ENCODE data around the gene USP21. TPM values are rescaled to one million over a fixed set of nuclear protein-coding genes. Genes with fewer than 3 reads are reported as not detected.

USP21 gene
- total and polyA plus RNA-seq, 2 of the 4 experiments (the other 2 are of a cell fraction): 6.3 to 23.8 TPM

GRCh38 chr1:161165742-161166668 is 6.7 kb downstream of the USP21 start, which contains the start of gene PPOX:
Gene PPOX (plus strand): TSS chr1:161166426. CDS start chr1:161166848, 422 bp downstream.
- Histone ChIP-seq H3K56ac (ENCODE audit: extremely low read depth, insufficient read depth, low read length) (peak within 1 kb of the TSS; percentile 63), H3K9me3 (ENCODE audit: control insufficient read depth, insufficient read depth, low read length) (no peaks in the 10 kb centered on the region), H3K14ac (replicated peaks; ENCODE audit: low read depth, low read length) (peak within 1 kb of the TSS; percentile 68), H2AFZ (replicated peaks; ENCODE audit: low read length, poor library complexity) (peak within 1 kb of the TSS; percentile 95), H4K20me1 (ENCODE audit: insufficient read depth, low read length) (no peaks in the 10 kb centered on the region), H2BK120ac (ENCODE audit: low read depth, low read length) (no peak within 1 kb of the TSS), H3K79me1 (ENCODE audit: low read depth in 1 of 2, low read length in 2 of 2) (peaks cover 9 to 19% of the 10 kb centered on the region in 2 experiments; a peak in 3 of 4 replicates), H3K36me3 (ENCODE audit: control insufficient read depth, insufficient read depth, low read length) (peaks cover 35% of the 10 kb centered on the region), H3K23ac (ENCODE audit: low read depth, low read length) (no peak within 1 kb of the TSS), H4K8ac (ENCODE audit: low read depth in 2 of 2, low read length in 2 of 2) (peak within 1 kb of the TSS; percentile 24 to 88; a peak in 3 of 4 replicates), H3K4ac (ENCODE audit: low read depth, low read length) (peak within 1 kb of the TSS; percentile 55), H2BK20ac (ENCODE audit: low read depth, low read length) (no peak within 1 kb of the TSS), H3K4me1 (ENCODE audit: control insufficient read depth, insufficient read depth, low read length) (peaks cover 2% of the 10 kb centered on the region; the same call in 1 of the 2 replicates), H3K27ac (ENCODE audit: insufficient read depth, low read length) (peak within 1 kb of the TSS; percentile 52), H3K4me3 (ENCODE audit: insufficient read depth, low read depth, low read length) (peak within 1 kb of the TSS; percentile 72), H2BK5ac (ENCODE audit: low read depth, low read length, poor library complexity, severe bottlenecking) (peak within 1 kb of the TSS; percentile 36), H3K9ac (ENCODE audit: low read depth, low read length) (peak within 1 kb of the TSS; percentile 72), H3K9me1 (ENCODE audit: insufficient read depth, low read length) (peaks cover 6% of the 10 kb centered on the region; the same call in 1 of the 2 replicates), H4K91ac (ENCODE audit: insufficient read depth, low read depth, low read length) (no peak within 1 kb of the TSS), H3K4me2 (ENCODE audit: low read depth, low read length) (peak within 1 kb of the TSS; percentile 89), H2AK5ac (ENCODE audit: low read depth, low read length) (peak within 1 kb of the TSS; percentile 51; the same call in 1 of the 2 replicates), H3K18ac (ENCODE audit: low read depth, low read length) (no peak within 1 kb of the TSS), H4K5ac (ENCODE audit: low read depth, low read length) (peak within 1 kb of the TSS; percentile 23), H3K27me3 (ENCODE audit: control insufficient read depth, insufficient read depth, low read length) (no peaks in the 10 kb centered on the region), H2AK9ac (replicated peaks; ENCODE audit: low read depth, low read length, poor library complexity) (peak within 1 kb of the TSS; percentile 86), H2BK15ac (ENCODE audit: low read depth, low read length) (no peak within 1 kb of the TSS)
- in situ Hi-C loops (cut with MboI; ENCODE audit: low sequenced_read_pairs): no loop called here
- ChIA-PET POLR2A (ENCODE audit: unreplicated experiment) (no interaction called here), CTCF (interaction anchor here (0.6 to 2.2 kb wide), 6 partner anchors 11 to 176 kb away, joined by 3 to 5 read pairs (median 4); partner anchors contain the start of genes B4GALT3 and TOMM40L)
- dilution Hi-C loops (cut with HindIII; ENCODE audit: low sequenced_read_pairs, unreplicated experiment): no loop called here
- ATAC-seq (ENCODE audit: low read depth) (peak; percentile 96), DNase-seq (peak; percentile 98)
- WGBS, 2 experiments (ENCODE audit: extremely low coverage in 2 of 2, insufficient read length in 1 of 2): 0% methylated on average over 5 of the region's 54 CpGs; no CpG with 5 or more reads in 1 of the 2 experiments
- no TSS peak for BruUV-seq (replicated peaks)
- intact Hi-C loops (cut with micrococcal nuclease): no loop called here
- TF ChIP-seq RFX5 (IDR thresholded peaks at IDR 0.05; ENCODE audit: low read depth, low read length): no peak
- TF ChIP-seq FOS (IDR thresholded peaks at IDR 0.05; ENCODE audit: low read depth, low read length): no peak
- TF ChIP-seq NFE2L2 (IDR thresholded peaks at IDR 0.05; ENCODE audit: low read depth, low read length): no peak
- peak; percentile 82 for TF ChIP-seq BHLHE40 (IDR thresholded peaks at IDR 0.05; ENCODE audit: low read depth, low read length)
- peak; percentile 94 for TF ChIP-seq POLR2A (IDR thresholded peaks at IDR 0.05; ENCODE audit: low read depth, low read length)
- peak; percentile 10; the same call in 1 of the 2 replicates for TF ChIP-seq SMC3 (IDR thresholded peaks at IDR 0.05; ENCODE audit: low read depth, low read length)
- TF ChIP-seq RAD21 (IDR thresholded peaks at IDR 0.05; ENCODE audit: low read length): peak; percentile 8; the same call in 1 of the 2 replicates
- peak; percentile 79 for TF ChIP-seq USF2 (IDR thresholded peaks at IDR 0.05; ENCODE audit: low read depth, low read length)
- TF ChIP-seq CTCF (conservative IDR thresholded peaks at IDR 0.05; ENCODE audit: low read depth, low read length): peak; percentile 41

Data from IMR-90 (cell line).